ENCODE measurements around the gene ENO4. TPM values are rescaled to one million over a fixed set of nuclear protein-coding genes. Genes with fewer than 3 reads are reported as not detected.

Gene ENO4
- 0.70 and 0.76 TPM in 2 replicates for total RNA-seq
- long read RNA-seq, partial matches to known transcripts: 1 of 8 reads
- long read RNA-seq, other reads (novel, unspliced or antisense): 6 of 8 reads

GRCh38 chr10:116849248-116850057 is at the start of gene ENO4:
Gene ENO4 (plus strand): TSS chr10:116849499. CDS start chr10:116849567, 68 bp downstream.
- TF ChIP-seq CTCF (IDR thresholded peaks at IDR 0.05): no peak
- Mint-ChIP-seq H3K36me3 (ENCODE audit: unreplicated experiment) (no peaks in the 10 kb centered on the region), H3K4me3 (ENCODE audit: unreplicated experiment) (peak within 1 kb of the TSS; percentile 88), H3K27me3 (ENCODE audit: unreplicated experiment) (no peaks in the 10 kb centered on the region), H3K9me3 (ENCODE audit: unreplicated experiment) (no peaks in the 10 kb centered on the region), H3K4me1 (ENCODE audit: unreplicated experiment) (peaks cover 12% of the 10 kb centered on the region), H3K27ac (ENCODE audit: unreplicated experiment) (peak within 1 kb of the TSS; percentile 85)
- DNase-seq (ENCODE audit: extremely low spot score, unreplicated experiment): peak; percentile 94

GRCh38 chr10:116800286-116800929 is 48.9 kb upstream of the ENO4 start:
- no peak for DNase-seq (ENCODE audit: extremely low spot score, unreplicated experiment)
- Mint-ChIP-seq H3K4me3 (ENCODE audit: unreplicated experiment) (no peak overlapping the region), H3K9me3 (ENCODE audit: unreplicated experiment) (no peaks in the 10 kb centered on the region), H3K4me1 (ENCODE audit: unreplicated experiment) (no peaks in the 10 kb centered on the region), H3K27ac (ENCODE audit: unreplicated experiment) (no peak overlapping the region), H3K27me3 (ENCODE audit: unreplicated experiment) (peaks cover 16% of the 10 kb centered on the region), H3K36me3 (ENCODE audit: unreplicated experiment) (no peaks in the 10 kb centered on the region)
- TF ChIP-seq CTCF (IDR thresholded peaks at IDR 0.05): no peak

- H3K4me1 Mint-ChIP-seq (ENCODE audit: unreplicated experiment): no peaks in the 10 kb centered on the region
- H3K4me3 Mint-ChIP-seq (ENCODE audit: unreplicated experiment): no peak overlapping the region
- H3K27me3 Mint-ChIP-seq (ENCODE audit: unreplicated experiment): peaks cover 14% of the 10 kb centered on the region
- no peaks in the 10 kb centered on the region for H3K36me3 Mint-ChIP-seq (ENCODE audit: unreplicated experiment)
- H3K27ac Mint-ChIP-seq (ENCODE audit: unreplicated experiment): no peak overlapping the region
- DNase-seq (ENCODE audit: extremely low spot score, unreplicated experiment): no peak
- no peaks in the 10 kb centered on the region for H3K9me3 Mint-ChIP-seq (ENCODE audit: unreplicated experiment)
- TF ChIP-seq CTCF (IDR thresholded peaks at IDR 0.05): no peak
These were observed 47.6 kb upstream of the ENO4 start for GRCh38 chr10:116801658-116802057.

- Mint-ChIP-seq H3K9me3 (ENCODE audit: unreplicated experiment) (no peaks in the 10 kb centered on the region), H3K27me3 (ENCODE audit: unreplicated experiment) (peaks cover 14% of the 10 kb centered on the region), H3K4me1 (ENCODE audit: unreplicated experiment) (no peaks in the 10 kb centered on the region), H3K4me3 (ENCODE audit: unreplicated experiment) (no peak overlapping the region), H3K27ac (ENCODE audit: unreplicated experiment) (no peak overlapping the region), H3K36me3 (ENCODE audit: unreplicated experiment) (no peaks in the 10 kb centered on the region)
- TF ChIP-seq CTCF (IDR thresholded peaks at IDR 0.05): no peak
- no peak for DNase-seq (ENCODE audit: extremely low spot score, unreplicated experiment)
These were observed 46.8 kb upstream of the ENO4 start for GRCh38 chr10:116802474-116802873.

GRCh38 chr10:116802876-116803275 is 46.4 kb upstream of the ENO4 start:
- no peak overlapping the region for H3K27ac Mint-ChIP-seq (ENCODE audit: unreplicated experiment)
- H3K27me3 Mint-ChIP-seq (ENCODE audit: unreplicated experiment): peaks cover 12% of the 10 kb centered on the region
- no peak for TF ChIP-seq CTCF (IDR thresholded peaks at IDR 0.05)
- H3K4me3 Mint-ChIP-seq (ENCODE audit: unreplicated experiment): no peak overlapping the region
- no peak for DNase-seq (ENCODE audit: extremely low spot score, unreplicated experiment)
- H3K4me1 Mint-ChIP-seq (ENCODE audit: unreplicated experiment): no peaks in the 10 kb centered on the region
- no peaks in the 10 kb centered on the region for H3K36me3 Mint-ChIP-seq (ENCODE audit: unreplicated experiment)
- H3K9me3 Mint-ChIP-seq (ENCODE audit: unreplicated experiment): no peaks in the 10 kb centered on the region

All from osteocyte (in vitro differentiated cells).